Fibroblast of lung (primary cell): ENCODE data around the gene PDE4D.

Experiments
- CTCF ChIP-seq, 2 donors: IDR thresholded peaks in 1 of 2; conservative IDR thresholded peaks in 1 of 2; 1 replicate in 1 of 2; 2 replicates in 1 of 2; pipeline ENCODE4 v1.5.1; 2011 to 2012; ENCODE audit warnings: low read length in 2 of 2, control low read depth in 1 of 2, inconsistent platforms in 1 of 2, low read depth in 1 of 2, mild to moderate bottlenecking in 1 of 2
- EZH2 ChIP-seq: IDR thresholded peaks from 2 replicates; pipeline ENCODE4 v1.5.1; 2012; ENCODE audit warnings: low read length, control low read depth, mild to moderate bottlenecking; ENCODE audit errors: missing control alignments

GRCh38 chr5:59337240-59337639, 556.3 kb downstream of the PDE4D start:
- TF ChIP-seq CTCF (conservative IDR thresholded peaks at IDR 0.05 in 1 of 2, IDR thresholded peaks at IDR 0.05 in 1 of 2; ENCODE audit: low read depth in 1 of 2, low read length in 2 of 2) (no peak), EZH2 (no peak)
